AG04450 (cell line): Measurements from ENCODE around the gene UMAD1. TPM values are rescaled to one million over a fixed set of nuclear protein-coding genes. Genes with fewer than 3 reads are reported as not detected.

ENCODE experiments used
- CTCF ChIA-PET: fragments of 300-600, 350-600 bp; formaldehyde crosslinking; extraction: SDS; loops from one replicate; lab custom pipeline; 2022; ENCODE audit warnings: antibody characterized with exemption, inconsistent platforms; lab: Charles Lee
- POLR2A ChIA-PET: fragments of 350-600 bp; formaldehyde crosslinking; extraction: SDS; loops from one replicate; lab custom pipeline; 2021; ENCODE audit warnings: antibody characterized with exemption, inconsistent platforms; lab: Yijun Ruan, JAX
- DNase-seq: peaks from one replicate; pipeline ENCODE4 v3.0.0-alpha.2; 2011; ENCODE audit warnings: low read depth, low spot score
- H3K27ac ChIP-seq: one replicate; pipeline ENCODE4 v1.5.1; 2012; ENCODE audit warnings: low read depth, low read length, control low read depth
- H3K27me3 ChIP-seq: one replicate; pipeline ENCODE4 v1.6.0; 2012; ENCODE audit warnings: low read length; ENCODE audit not compliant: control insufficient read depth, insufficient read depth
- H3K4me3 ChIP-seq: 2 replicates; pipeline ENCODE4 v1.5.1; 2011; ENCODE audit warnings: mild to moderate bottlenecking, low read depth, low read length, control low read depth
- H3K9me3 ChIP-seq: 2 replicates; pipeline ENCODE4 v1.5.1; 2012; ENCODE audit warnings: low read length; ENCODE audit not compliant: control insufficient read depth, insufficient read depth
- CTCF ChIP-seq: IDR thresholded peaks from 2 replicates; pipeline ENCODE4 v1.5.1; 2011; ENCODE audit warnings: low read depth, low read length, control low read depth, inconsistent platforms
- polyA plus RNA-seq: library from polyadenylated mRNA; depleted of rRNA; stranded (reverse); fragments of >200 nt; gene quantifications from 2 replicates; pipeline ENCODE4 v1.2.3, GENCODE V29; 2011

UMAD1 gene
- polyA plus RNA-seq, 1 experiment: 22.8 TPM

GRCh38 chr7:7695111-7695817, 54.7 kb downstream of the UMAD1 start:
- no peak for DNase-seq
- ChIA-PET CTCF (interaction anchor here (0.9 kb wide), 1 partner anchor 67 kb away, joined by 3 read pairs; no protein-coding TSS in a partner anchor), POLR2A (no interaction called here)
- no peak overlapping the region for H3K27ac ChIP-seq
- no peak for TF ChIP-seq CTCF
- H3K27me3 ChIP-seq: no peaks in the 10 kb centered on the region
- no peak overlapping the region for H3K4me3 ChIP-seq
- no peaks in the 10 kb centered on the region for H3K9me3 ChIP-seq

- no peaks in the 10 kb centered on the region for H3K27me3 ChIP-seq
- no peak overlapping the region for H3K4me3 ChIP-seq
- ChIA-PET POLR2A (interaction anchor here (1.0 kb wide), 1 partner anchor 272 kb away, joined by 6 read pairs; the partner anchor contains the start of gene GLCCI1), CTCF (interaction anchor here (0.7 to 3.5 kb wide), 3 partner anchors 15 to 230 kb away, joined by 4 to 18 read pairs (median 14); no protein-coding TSS in a partner anchor)
- no peak for TF ChIP-seq CTCF
- no peaks in the 10 kb centered on the region for H3K9me3 ChIP-seq
- DNase-seq: no peak
- H3K27ac ChIP-seq: no peak overlapping the region
Measured at GRCh38 chr7:7696458-7697119, 56.0 kb downstream of the UMAD1 start.

GRCh38 chr7:7698930-7699329, 58.4 kb downstream of the UMAD1 start:
- Histone ChIP-seq H3K27ac (no peak overlapping the region), H3K27me3 (no peaks in the 10 kb centered on the region), H3K9me3 (no peaks in the 10 kb centered on the region), H3K4me3 (no peak overlapping the region)
- DNase-seq: no peak
- ChIA-PET POLR2A (no interaction called here), CTCF (interaction anchor here (3.5 kb wide), 1 partner anchor 17 kb away, joined by 18 read pairs; no protein-coding TSS in a partner anchor)
- no peak for TF ChIP-seq CTCF

GRCh38 chr7:7699380-7699779, 58.8 kb downstream of the UMAD1 start:
- no peak for DNase-seq
- H3K27ac ChIP-seq: no peak overlapping the region
- no peak for TF ChIP-seq CTCF
- ChIA-PET POLR2A (no interaction called here), CTCF (interaction anchor here (3.5 kb wide), 1 partner anchor 18 kb away, joined by 18 read pairs; no protein-coding TSS in a partner anchor)
- no peaks in the 10 kb centered on the region for H3K27me3 ChIP-seq
- H3K4me3 ChIP-seq: no peak overlapping the region
- H3K9me3 ChIP-seq: no peaks in the 10 kb centered on the region

- CTCF ChIA-PET: interaction anchor here (3.5 kb wide), 1 partner anchor 18 kb away, joined by 18 read pairs; no protein-coding TSS in a partner anchor
- POLR2A ChIA-PET: no interaction called here
- no peak for DNase-seq
- no peak overlapping the region for H3K4me3 ChIP-seq
- TF ChIP-seq CTCF: no peak
- H3K9me3 ChIP-seq: no peaks in the 10 kb centered on the region
- H3K27me3 ChIP-seq: no peaks in the 10 kb centered on the region
- no peak overlapping the region for H3K27ac ChIP-seq
Measured at GRCh38 chr7:7699970-7700369, 59.4 kb downstream of the UMAD1 start.
